Measurements from ENCODE around the gene ADAM11.

ADAM11 gene

GRCh38 chr17:44776628-44777393, 18.0 kb downstream of the ADAM11 start:
- DNase-seq = no peak

GRCh38 chr17:44777394-44778348, 18.9 kb downstream of the ADAM11 start:
- DNase-seq = no peak

GRCh38 chr17:44778656-44779210, 19.9 kb downstream of the ADAM11 start:
- DNase-seq = no peak

- peak; percentile 87 for DNase-seq
Observed at GRCh38 chr17:44779211-44780025, 20.6 kb downstream of the ADAM11 start.

GRCh38 chr17:44780161-44780560, 21.4 kb downstream of the ADAM11 start:
- DNase-seq = no peak

- DNase-seq = no peak
Observed at GRCh38 chr17:44780845-44781480, 22.2 kb downstream of the ADAM11 start.

- no peak for DNase-seq
Observed at GRCh38 chr17:44781551-44782325, 22.9 kb downstream of the ADAM11 start.

GRCh38 chr17:44782326-44782850, 23.6 kb downstream of the ADAM11 start:
- no peak for DNase-seq

- no peak for DNase-seq
Observed at GRCh38 chr17:44785921-44786320, 27.1 kb downstream of the ADAM11 start.

GRCh38 chr17:44786551-44787081, 27.8 kb downstream of the ADAM11 start:
- DNase-seq = no peak

GRCh38 chr17:44787271-44787940, 28.6 kb downstream of the ADAM11 start:
- DNase-seq = no peak

GRCh38 chr17:44788139-44788538, 29.4 kb downstream of the ADAM11 start:
- DNase-seq = no peak

GRCh38 chr17:44792276-44792675, 33.5 kb downstream of the ADAM11 start:
- no peak for DNase-seq

- no peak for DNase-seq
Observed at GRCh38 chr17:44793885-44794842, 35.4 kb downstream of the ADAM11 start.

- no peak for DNase-seq
Observed at GRCh38 chr17:44794851-44795413, 36.1 kb downstream of the ADAM11 start.

- no peak for DNase-seq
Observed at GRCh38 chr17:44795421-44795820, 36.6 kb downstream of the ADAM11 start.

- DNase-seq = no peak
Observed at GRCh38 chr17:44795928-44796327, 37.1 kb downstream of the ADAM11 start.

GRCh38 chr17:44796731-44797130, 37.9 kb downstream of the ADAM11 start:
- no peak for DNase-seq

GRCh38 chr17:44797802-44798201, 39.0 kb downstream of the ADAM11 start:
- DNase-seq = no peak

All from activated naive CD4-positive, alpha-beta T cell treated with Interleukin-2 at 50 U/mL for 16 hours (primary cell).